GM18502 (cell line): ENCODE data around the gene ARHGAP10.
A peak's percentile ranks its signal among the peaks of the same experiment; 100 is the strongest.
"Not testable (repeated sequence)": the region's sequence is repeated elsewhere in the genome, so short reads cannot be mapped to it uniquely, and the experiment has no call there.

Source experiments
- ATAC-seq: cut with Tn5 transposase; IDR thresholded peaks from one replicate; pipeline ENCODE4 v1.9.1; 2021; ENCODE audit warnings: mild to moderate bottlenecking; ENCODE audit not compliant: unreplicated experiment, poor library complexity

Gene ARHGAP10

GRCh38 chr4:147790412-147790811 lies 58.5 kb downstream of the ARHGAP10 start:
- ATAC-seq = no peak

- no peak for ATAC-seq
These were observed 59.5 kb downstream of the ARHGAP10 start for GRCh38 chr4:147791341-147791740.

GRCh38 chr4:147791865-147792264 lies 60.0 kb downstream of the ARHGAP10 start:
- no peak for ATAC-seq

GRCh38 chr4:147793569-147794313 lies 61.9 kb downstream of the ARHGAP10 start:
- ATAC-seq = peak; percentile 57

GRCh38 chr4:147794314-147794680 lies 62.4 kb downstream of the ARHGAP10 start:
- peak; percentile 37 for ATAC-seq

GRCh38 chr4:147794787-147795413 lies 63.0 kb downstream of the ARHGAP10 start:
- peak; percentile 69 for ATAC-seq

GRCh38 chr4:147799057-147799456 lies 67.2 kb downstream of the ARHGAP10 start:
- not testable (repeated sequence) for ATAC-seq

- ATAC-seq = peak; percentile 97
These were observed 68.2 kb downstream of the ARHGAP10 start for GRCh38 chr4:147799986-147800555.

- ATAC-seq = no peak
These were observed 69.9 kb downstream of the ARHGAP10 start for GRCh38 chr4:147801820-147802219.

- no peak for ATAC-seq
These were observed 70.5 kb downstream of the ARHGAP10 start for GRCh38 chr4:147802346-147802745.

GRCh38 chr4:147805946-147806345 lies 74.1 kb downstream of the ARHGAP10 start:
- no peak for ATAC-seq

- ATAC-seq = no peak
These were observed 76.6 kb downstream of the ARHGAP10 start for GRCh38 chr4:147808447-147808846.

- no peak for ATAC-seq
These were observed 77.3 kb downstream of the ARHGAP10 start for GRCh38 chr4:147809211-147809610.

- ATAC-seq = no peak
These were observed 80.0 kb downstream of the ARHGAP10 start for GRCh38 chr4:147811878-147812277.

GRCh38 chr4:147813109-147813773 lies 81.4 kb downstream of the ARHGAP10 start:
- ATAC-seq = no peak

- ATAC-seq = no peak
These were observed 82.1 kb downstream of the ARHGAP10 start for GRCh38 chr4:147813973-147814372.

- ATAC-seq = no peak
These were observed 82.5 kb downstream of the ARHGAP10 start for GRCh38 chr4:147814376-147814775.

- no peak for ATAC-seq
These were observed 83.9 kb downstream of the ARHGAP10 start for GRCh38 chr4:147815741-147816140.

- no peak for ATAC-seq
These were observed 84.7 kb downstream of the ARHGAP10 start for GRCh38 chr4:147816382-147817254.

GRCh38 chr4:147820975-147821374 lies 89.1 kb downstream of the ARHGAP10 start:
- ATAC-seq = no peak
